Measurements from ENCODE around the gene GNA12.

DNA sequence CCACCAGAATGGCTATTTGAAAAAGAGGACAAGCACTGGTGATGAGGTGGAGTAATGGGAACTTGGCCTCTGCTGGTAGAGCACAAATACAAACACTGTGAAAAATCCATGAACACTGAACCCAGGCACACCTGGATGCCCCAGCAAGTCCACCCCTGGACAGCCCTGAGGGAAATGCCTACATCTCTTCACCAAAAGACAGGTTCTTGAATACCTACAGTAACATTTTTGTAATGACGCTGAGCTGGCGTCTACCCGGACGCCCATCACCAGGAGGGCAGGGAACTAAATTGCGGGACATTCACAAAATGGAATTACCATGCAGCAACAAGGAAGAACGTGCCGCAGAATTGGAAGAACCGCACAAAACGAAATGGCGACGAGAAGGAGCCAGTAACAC is 70.5 kb downstream of the GNA12 start:
- no peak for TF ChIP-seq POLR2A (IDR thresholded peaks at IDR 0.05)
- TF ChIP-seq, protein P1, sequence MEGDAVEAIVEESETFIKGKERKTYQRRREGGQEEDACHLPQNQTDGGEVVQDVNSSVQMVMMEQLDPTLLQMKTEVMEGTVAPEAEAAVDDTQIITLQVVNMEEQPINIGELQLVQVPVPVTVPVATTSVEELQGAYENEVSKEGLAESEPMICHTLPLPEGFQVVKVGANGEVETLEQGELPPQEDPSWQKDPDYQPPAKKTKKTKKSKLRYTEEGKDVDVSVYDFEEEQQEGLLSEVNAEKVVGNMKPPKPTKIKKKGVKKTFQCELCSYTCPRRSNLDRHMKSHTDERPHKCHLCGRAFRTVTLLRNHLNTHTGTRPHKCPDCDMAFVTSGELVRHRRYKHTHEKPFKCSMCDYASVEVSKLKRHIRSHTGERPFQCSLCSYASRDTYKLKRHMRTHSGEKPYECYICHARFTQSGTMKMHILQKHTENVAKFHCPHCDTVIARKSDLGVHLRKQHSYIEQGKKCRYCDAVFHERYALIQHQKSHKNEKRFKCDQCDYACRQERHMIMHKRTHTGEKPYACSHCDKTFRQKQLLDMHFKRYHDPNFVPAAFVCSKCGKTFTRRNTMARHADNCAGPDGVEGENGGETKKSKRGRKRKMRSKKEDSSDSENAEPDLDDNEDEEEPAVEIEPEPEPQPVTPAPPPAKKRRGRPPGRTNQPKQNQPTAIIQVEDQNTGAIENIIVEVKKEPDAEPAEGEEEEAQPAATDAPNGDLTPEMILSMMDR (IDR thresholded peaks at IDR 0.05 in 4 of 5, conservative IDR thresholded peaks at IDR 0.05 in 1 of 5), result no peak
